Neural cell (in vitro differentiated cells): ENCODE measurements around the gene IFITM10. TPM values are rescaled to one million over a fixed set of nuclear protein-coding genes. Genes with fewer than 3 reads are reported as not detected.

ENCODE experiments used
- H2AFZ ChIP-seq: fragments of 200-600, 300-800 bp; sonication (generic), shearing (Covaris generic); 2 replicates; pipeline ENCODE4 v1.6.0; 2014; ENCODE audit warnings: low read depth, mild to moderate bottlenecking, antibody characterized with exemption, low read length, moderate library complexity
- H3F3A ChIP-seq: fragments of 200-600 bp; shearing (Covaris generic); 2 replicates; pipeline ENCODE4 v1.6.1; 2016; ENCODE audit warnings: mild to moderate bottlenecking, moderate library complexity, mixed read lengths, antibody characterized with exemption, low read length; ENCODE audit not compliant: insufficient read depth, poor library complexity, severe bottlenecking
- H3K27ac ChIP-seq: fragments of 200-600, 300-800 bp; sonication (generic), shearing (Covaris generic); 2 replicates; pipeline ENCODE4 v1.5.1; 2014; ENCODE audit warnings: mild to moderate bottlenecking, low read length, moderate library complexity
- H3K27me3 ChIP-seq: fragments of 300-800, 200-600 bp; sonication (generic), shearing (Covaris generic); 2 replicates; pipeline ENCODE4 v1.6.0; 2014; ENCODE audit warnings: mild to moderate bottlenecking, low read depth, low read length, moderate library complexity; ENCODE audit not compliant: insufficient read depth
- H3K36me3 ChIP-seq: fragments of 300-800, 200-600 bp; sonication (generic), shearing (Covaris generic); 2 replicates; pipeline ENCODE4 v1.5.1; 2014; ENCODE audit warnings: mild to moderate bottlenecking, antibody characterized with exemption, low read length, moderate library complexity; ENCODE audit not compliant: insufficient read depth
- H3K4me2 ChIP-seq: fragments of 300-800, 200-600 bp; sonication (generic), shearing (Covaris generic); 2 replicates; pipeline ENCODE4 v1.6.0; 2014; ENCODE audit warnings: mild to moderate bottlenecking, low read length
- H3K4me3 ChIP-seq: fragments of 300-800, 200-600 bp; sonication (generic), shearing (Covaris generic); 2 replicates; pipeline ENCODE4 v1.5.1; 2014; ENCODE audit warnings: mild to moderate bottlenecking, low read length, moderate library complexity
- H3K79me2 ChIP-seq: fragments of 200-600 bp; shearing (Covaris generic); replicated peaks from 2 replicates; pipeline ENCODE4 v1.6.0; 2014; ENCODE audit warnings: mild to moderate bottlenecking, low read length, moderate library complexity; ENCODE audit not compliant: insufficient read depth
- H3K9ac ChIP-seq: fragments of 300-800, 200-600 bp; sonication (generic), shearing (Covaris generic); 2 replicates; pipeline ENCODE4 v1.6.1; 2016; ENCODE audit warnings: mild to moderate bottlenecking, low read length, mixed read lengths
- H3K9me2 ChIP-seq: fragments of 200-600 bp; shearing (Covaris generic); 2 replicates; pipeline ENCODE4 v1.6.1; 2016; ENCODE audit warnings: mild to moderate bottlenecking, low read length, mixed read lengths; ENCODE audit not compliant: insufficient read depth
- H3K9me3 ChIP-seq: fragments of 200-600, 300-800 bp; sonication (generic), shearing (Covaris generic); 2 replicates; pipeline ENCODE4 v1.6.1; 2016; ENCODE audit warnings: mild to moderate bottlenecking, mixed run types, low read length, moderate library complexity, mixed read lengths
- H4K20me1 ChIP-seq: fragments of 200-600 bp; shearing (Covaris generic); 2 replicates; pipeline ENCODE4 v1.6.1; 2016; ENCODE audit warnings: mild to moderate bottlenecking, mixed run types; ENCODE audit not compliant: insufficient read depth
- EP300 ChIP-seq: fragments of 450-650 bp; conservative IDR thresholded peaks from 2 replicates; pipeline ENCODE4 v1.6.1; 2014; ENCODE audit warnings: antibody characterized with exemption, mild to moderate bottlenecking, moderate library complexity; ENCODE audit not compliant: poor library complexity, severe bottlenecking
- EZH2 ChIP-seq: fragments of 200-600, 300-800 bp; shearing (Covaris generic), sonication (generic); IDR thresholded peaks from 2 replicates; pipeline ENCODE4 v1.6.1; 2014; ENCODE audit warnings: antibody characterized with exemption, low read length, borderline replicate concordance, mild to moderate bottlenecking; ENCODE audit not compliant: insufficient read depth, poor library complexity, severe bottlenecking
- MXI1 ChIP-seq: fragments of 450-650 bp; conservative IDR thresholded peaks from 2 replicates; pipeline ENCODE4 v1.6.1; 2014; ENCODE audit warnings: antibody characterized with exemption, mild to moderate bottlenecking; ENCODE audit not compliant: poor library complexity, severe bottlenecking
- POLR2AphosphoS5 ChIP-seq: IDR thresholded peaks from 2 replicates; pipeline ENCODE4 v1.6.1; 2012
- RAD21 ChIP-seq: fragments of 450-650 bp; conservative IDR thresholded peaks from 2 replicates; pipeline ENCODE4 v1.6.1; 2014; ENCODE audit warnings: antibody characterized with exemption, mild to moderate bottlenecking, moderate library complexity
- REST ChIP-seq: IDR thresholded peaks from 2 replicates; pipeline ENCODE4 v1.6.1; 2012; ENCODE audit warnings: borderline replicate concordance
- SMC3 ChIP-seq: fragments of 450-650 bp; conservative IDR thresholded peaks from 2 replicates; pipeline ENCODE4 v1.6.1; 2014; ENCODE audit warnings: antibody characterized with exemption, mild to moderate bottlenecking, moderate library complexity; ENCODE audit not compliant: poor library complexity
- TAF1 ChIP-seq: IDR thresholded peaks from 2 replicates; pipeline ENCODE4 v1.6.1; 2012; ENCODE audit warnings: low read depth
- polyA plus RNA-seq: library from polyadenylated mRNA; depleted of rRNA; stranded (reverse); fragments of >200 nt; gene quantifications from 2 replicates; pipeline ENCODE4 v1.2.3, GENCODE V29; 2014
- TF ChIP-seq, protein P1 (sequence below): fragments of 450-650 bp; IDR thresholded peaks from 2 replicates; pipeline ENCODE4 v1.5.1; 2014; ENCODE audit warnings: antibody characterized with exemption, mild to moderate bottlenecking, moderate library complexity; ENCODE audit not compliant: poor library complexity, severe bottlenecking

IFITM10 gene
- polyA plus RNA-seq, 1 donor from 2014 or later: 1.1 TPM

DNA sequence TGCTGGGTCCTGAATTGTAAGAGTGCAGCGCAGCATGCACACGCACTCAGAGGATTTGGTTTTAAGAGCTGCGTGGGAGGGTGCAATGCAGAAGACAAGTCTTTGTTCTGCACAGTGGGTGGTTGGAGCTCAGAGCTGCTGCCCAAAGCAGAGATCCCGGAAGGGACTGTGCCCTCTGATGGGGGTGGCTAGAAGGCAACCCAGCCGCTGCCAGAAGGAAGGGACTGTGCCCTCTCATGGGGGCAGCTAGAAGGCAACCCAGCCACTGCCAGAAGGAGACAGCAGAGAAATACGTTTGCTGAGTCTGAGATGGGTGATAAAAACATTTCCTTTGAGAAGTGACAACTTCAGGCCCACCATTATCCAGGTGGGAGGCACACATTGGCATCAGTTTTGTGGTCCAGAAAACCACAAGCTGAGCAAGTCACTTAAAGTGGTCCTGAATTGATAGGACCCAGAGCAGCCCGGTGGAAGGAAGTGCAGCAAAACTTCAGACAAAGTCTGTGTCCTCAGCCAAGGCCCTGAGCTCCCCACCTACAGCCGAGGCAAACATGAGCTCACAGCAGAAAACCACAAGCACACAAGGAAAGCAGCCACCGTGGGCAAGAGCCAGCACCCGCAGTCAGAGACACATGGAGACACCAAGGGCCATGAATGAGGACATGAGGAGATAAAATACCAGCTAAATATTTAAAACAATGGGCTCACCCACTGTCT is 49.1 kb downstream of the IFITM10 start:
- no peak overlapping the region for H2AFZ ChIP-seq
- H3K27me3 ChIP-seq: no peaks in the 10 kb centered on the region
- H3K9me3 ChIP-seq: no peaks in the 10 kb centered on the region
- H3F3A ChIP-seq: no peaks in the 10 kb centered on the region
- no peak overlapping the region for H3K27ac ChIP-seq
- H3K79me2 ChIP-seq: no peaks in the 10 kb centered on the region
- no peak overlapping the region for H3K4me2 ChIP-seq
- H3K4me3 ChIP-seq: no peak overlapping the region
- H3K36me3 ChIP-seq: no peaks in the 10 kb centered on the region
- no peaks in the 10 kb centered on the region for H4K20me1 ChIP-seq
- TF ChIP-seq REST (no peak), TAF1 (no peak), EP300 (no peak), RAD21 (no peak), MXI1 (no peak), EZH2 (no peak), SMC3 (no peak), POLR2AphosphoS5 (no peak)
- TF ChIP-seq, protein P1, sequence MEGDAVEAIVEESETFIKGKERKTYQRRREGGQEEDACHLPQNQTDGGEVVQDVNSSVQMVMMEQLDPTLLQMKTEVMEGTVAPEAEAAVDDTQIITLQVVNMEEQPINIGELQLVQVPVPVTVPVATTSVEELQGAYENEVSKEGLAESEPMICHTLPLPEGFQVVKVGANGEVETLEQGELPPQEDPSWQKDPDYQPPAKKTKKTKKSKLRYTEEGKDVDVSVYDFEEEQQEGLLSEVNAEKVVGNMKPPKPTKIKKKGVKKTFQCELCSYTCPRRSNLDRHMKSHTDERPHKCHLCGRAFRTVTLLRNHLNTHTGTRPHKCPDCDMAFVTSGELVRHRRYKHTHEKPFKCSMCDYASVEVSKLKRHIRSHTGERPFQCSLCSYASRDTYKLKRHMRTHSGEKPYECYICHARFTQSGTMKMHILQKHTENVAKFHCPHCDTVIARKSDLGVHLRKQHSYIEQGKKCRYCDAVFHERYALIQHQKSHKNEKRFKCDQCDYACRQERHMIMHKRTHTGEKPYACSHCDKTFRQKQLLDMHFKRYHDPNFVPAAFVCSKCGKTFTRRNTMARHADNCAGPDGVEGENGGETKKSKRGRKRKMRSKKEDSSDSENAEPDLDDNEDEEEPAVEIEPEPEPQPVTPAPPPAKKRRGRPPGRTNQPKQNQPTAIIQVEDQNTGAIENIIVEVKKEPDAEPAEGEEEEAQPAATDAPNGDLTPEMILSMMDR: no peak
- H3K9ac ChIP-seq: no peak overlapping the region
- H3K9me2 ChIP-seq: no peaks in the 10 kb centered on the region

- Histone ChIP-seq H3K9ac (no peak overlapping the region), H3K4me3 (no peak overlapping the region), H3K27me3 (no peaks in the 10 kb centered on the region), H2AFZ (no peak overlapping the region), H3K9me2 (no peaks in the 10 kb centered on the region), H3K27ac (no peak overlapping the region), H3K79me2 (no peaks in the 10 kb centered on the region), H3K9me3 (no peaks in the 10 kb centered on the region), H3K36me3 (no peaks in the 10 kb centered on the region), H4K20me1 (no peaks in the 10 kb centered on the region), H3K4me2 (no peak overlapping the region), H3F3A (no peaks in the 10 kb centered on the region)
- TF ChIP-seq TAF1 (no peak), EP300 (no peak)
Observed at GRCh38 chr11:1699771-1700170, 50.6 kb downstream of the IFITM10 start.
